Gastroesophageal sphincter (tissue), 3 donors: Measurements from ENCODE around the gene IL31RA.

Experiments used
- CTCF ChIP-seq, 4 experiments: fragments of 200-600 bp in 2 of 4; fragments of 450-650 bp in 2 of 4; sonication (generic) in 1 of 4; IDR thresholded peaks; one replicate each; pipeline ENCODE4 v1.5.1; 2017 to 2019; ENCODE audit warnings: antibody characterized with exemption in 4 of 4, mild to moderate bottlenecking in 2 of 4, moderate library complexity in 2 of 4
- EP300 ChIP-seq: sonication (generic); formaldehyde crosslinking; IDR thresholded peaks from one replicate; pipeline ENCODE4 v1.6.1; 2017; ENCODE audit warnings: antibody characterized with exemption, mild to moderate bottlenecking
- POLR2A ChIP-seq, 2 donors: fragments of 450-650 bp; IDR thresholded peaks; one replicate each; pipeline ENCODE4 v1.6.1; 2017; ENCODE audit warnings: antibody characterized with exemption in 2 of 2, mild to moderate bottlenecking in 2 of 2, moderate library complexity in 1 of 2
- POLR2AphosphoS5 ChIP-seq: sonication (generic); formaldehyde crosslinking; IDR thresholded peaks from one replicate; pipeline ENCODE4 v1.6.1; 2017; ENCODE audit warnings: antibody characterized with exemption

- TF ChIP-seq CTCF (IDR thresholded peaks at IDR 0.05) (no peak), POLR2A (IDR thresholded peaks at IDR 0.05) (no peak), POLR2AphosphoS5 (no peak), EP300 (no peak)
Measured at GRCh38 chr5:55821731-55822512, 29.2 kb upstream of the IL31RA start.
